KG1 (cell line): ENCODE measurements around the gene DNAAF1.
"Not testable (repeated sequence)": the region's sequence is repeated elsewhere in the genome, so short reads cannot be mapped to it uniquely, and the experiment has no call there.

Experiments used
- DNase-seq: peaks from one replicate; lab custom pipeline; 2025; lab: John Stamatoyannopoulos, UW

Gene DNAAF1

GRCh38 chr16:84144859-84145639 lies at the start of gene DNAAF1, which contains the start of gene HSDL1:
DNAAF1 (plus strand) TSS chr16:84145308; CDS start chr16:84145441, 133 bp downstream.
HSDL1 (minus strand) TSS chr16:84145177; CDS start chr16:84131321, 13,856 bp downstream.
- DNase-seq: peak; percentile 65

- no peak for DNase-seq
These were observed 49.6 kb upstream of the DNAAF1 start for GRCh38 chr16:84095466-84095865.

GRCh38 chr16:84096447-84097005 lies 48.6 kb upstream of the DNAAF1 start:
- DNase-seq: no peak

- DNase-seq: no peak
These were observed 46.2 kb upstream of the DNAAF1 start for GRCh38 chr16:84098939-84099338.

DNA sequence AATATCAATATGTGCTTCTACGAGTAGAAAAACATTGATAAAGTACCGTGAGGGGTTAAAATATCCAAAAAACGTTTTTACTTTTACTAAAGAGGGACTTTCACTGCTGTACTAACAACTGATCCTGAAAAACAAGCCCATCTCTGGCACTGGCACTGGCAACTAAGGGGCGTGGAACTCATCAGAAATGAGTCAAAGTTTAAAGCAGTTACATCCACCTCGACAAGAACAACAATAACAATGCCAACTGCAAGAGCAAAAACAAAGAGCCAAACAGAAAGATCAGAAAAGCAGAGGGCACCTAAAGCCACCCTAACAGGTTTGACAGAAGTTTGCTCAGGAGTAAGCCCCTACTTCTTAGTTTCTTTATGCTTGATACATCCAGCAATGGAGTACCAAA lies 41.4 kb upstream of the DNAAF1 start:
- no peak for DNase-seq

DNA sequence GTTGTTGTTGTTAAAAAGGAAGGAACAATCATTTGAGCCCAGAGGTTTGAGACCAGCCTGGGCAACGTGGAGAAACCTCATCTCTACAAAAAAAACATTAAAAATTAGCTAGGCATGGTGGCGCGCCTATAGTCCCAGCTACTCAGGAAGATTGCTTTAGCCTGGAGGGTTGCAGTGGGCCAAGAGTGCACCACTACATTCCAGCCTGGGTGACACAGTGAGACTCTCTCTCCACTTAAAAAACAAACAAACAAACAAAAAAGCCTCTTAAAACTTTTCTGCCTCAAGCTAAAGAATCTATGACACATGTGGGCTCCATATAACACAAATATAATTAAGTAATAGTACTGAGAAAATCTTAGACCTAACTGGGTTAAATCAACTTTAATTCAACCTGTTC lies 40.9 kb upstream of the DNAAF1 start:
- no peak for DNase-seq

DNA sequence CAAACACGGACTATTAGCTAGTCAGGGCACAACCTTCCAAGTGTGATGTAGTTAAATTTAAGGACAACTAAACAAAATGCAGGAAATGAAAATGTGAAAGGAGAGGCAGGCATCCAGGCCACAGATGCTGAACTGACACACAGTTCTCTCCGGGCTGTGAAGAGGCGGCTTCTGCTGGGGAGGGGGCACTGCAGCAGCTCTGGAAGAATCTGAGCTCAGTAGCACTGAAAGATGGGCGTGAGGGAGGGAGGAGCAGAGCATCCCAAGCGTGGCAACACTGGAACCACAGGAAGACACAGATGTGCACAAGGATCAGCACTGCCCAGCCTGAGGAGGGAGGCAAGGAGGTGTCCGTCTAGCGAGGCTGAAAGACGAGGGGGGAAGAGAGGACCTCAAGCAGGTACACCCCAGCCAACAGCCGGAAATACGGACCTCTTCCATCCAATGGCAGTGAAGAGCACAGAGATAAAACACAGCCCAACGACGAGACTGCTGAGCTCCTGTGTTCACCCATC lies 39.8 kb upstream of the DNAAF1 start:
- DNase-seq: no peak

DNA sequence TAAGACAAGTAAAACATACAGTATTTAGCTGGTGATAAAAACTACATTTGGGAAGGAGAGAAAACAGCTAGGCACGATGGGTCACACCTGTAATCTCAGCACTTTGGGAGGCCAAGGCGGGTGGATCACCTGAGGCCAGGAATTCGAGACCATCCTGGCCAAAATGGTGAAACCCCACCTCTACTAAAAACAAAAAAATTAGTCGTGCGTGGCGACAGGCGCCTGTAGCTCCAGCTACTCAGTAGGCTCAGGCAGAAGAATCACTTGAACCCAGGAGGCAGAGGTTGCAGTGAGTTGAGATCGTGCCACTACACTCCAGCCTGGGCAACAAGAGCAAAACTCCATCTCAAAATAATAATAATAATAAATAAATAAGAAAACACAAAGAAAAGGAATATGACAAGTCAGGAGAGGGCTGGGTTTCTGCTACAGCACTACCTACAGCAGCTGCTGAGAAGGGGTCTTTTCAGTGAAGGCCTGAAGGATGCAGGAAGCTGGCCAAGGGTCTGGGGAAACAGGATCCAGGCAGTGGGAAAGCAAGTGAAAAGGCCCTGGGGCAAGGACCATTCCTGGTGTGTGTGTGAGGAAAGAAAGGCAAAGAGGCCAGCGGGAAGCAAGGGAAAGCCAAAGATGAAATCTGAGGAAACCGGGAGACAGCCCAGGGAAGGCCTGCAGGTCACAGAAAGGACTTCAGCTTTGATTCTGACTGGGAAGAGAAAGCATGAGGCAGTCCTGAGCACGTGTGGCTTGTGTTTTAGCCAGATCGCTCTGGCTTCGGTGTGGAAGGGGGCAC lies 39.0 kb upstream of the DNAAF1 start:
- no peak for DNase-seq

- DNase-seq: no peak
These were observed 37.2 kb upstream of the DNAAF1 start for GRCh38 chr16:84107921-84108320.

DNA sequence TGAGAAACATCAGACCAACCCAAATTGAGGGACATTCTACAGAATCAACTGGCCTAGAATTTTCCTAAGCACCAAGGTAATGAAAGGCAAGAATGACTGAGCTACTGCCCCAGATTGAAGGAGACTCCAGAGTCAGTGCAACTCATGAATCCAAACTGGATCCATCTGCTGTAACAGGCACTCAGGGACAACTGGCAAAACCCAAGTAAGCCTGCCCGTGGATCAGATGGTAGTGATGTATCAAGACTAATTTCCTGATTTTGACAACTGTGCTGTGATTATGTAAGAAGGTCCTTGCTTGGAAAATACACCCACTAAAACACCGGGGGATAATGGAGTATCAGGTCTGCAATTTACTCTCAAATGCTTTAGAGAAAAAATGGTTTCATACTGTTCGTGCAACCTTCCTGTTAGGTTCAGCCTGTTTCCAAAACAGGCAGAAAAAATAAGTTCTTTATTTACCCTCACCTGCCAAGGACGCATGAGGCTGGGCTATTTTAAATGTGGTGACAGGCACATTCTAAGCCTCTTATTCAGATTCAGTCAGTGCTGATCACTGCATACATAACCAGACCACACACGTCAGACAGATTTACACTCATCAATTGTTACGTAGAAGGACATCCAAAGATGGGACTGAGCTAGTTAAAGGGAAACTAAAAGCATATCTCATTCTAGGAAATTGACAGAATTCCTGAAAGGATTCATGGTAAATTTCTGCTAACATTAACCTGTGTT lies 35.3 kb upstream of the DNAAF1 start:
- no peak for DNase-seq

DNA sequence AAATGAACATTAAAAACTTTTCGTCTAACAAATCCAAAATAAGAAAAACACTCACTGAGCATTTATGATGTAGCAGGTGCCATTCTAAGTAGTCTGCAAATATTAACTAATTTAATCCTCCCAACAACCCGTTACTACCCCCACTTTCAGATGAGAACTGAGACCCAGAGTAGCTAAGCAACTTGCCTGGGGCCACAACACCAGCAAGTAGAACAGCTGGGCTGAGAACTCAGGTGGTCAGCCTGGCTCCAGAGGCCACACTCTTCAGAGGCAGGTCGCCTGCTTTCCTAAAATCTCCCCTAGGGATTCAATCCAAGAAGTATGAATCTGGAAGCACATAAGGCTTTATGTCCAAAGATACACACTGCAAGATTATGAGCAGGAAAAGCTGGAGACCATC lies 34.6 kb upstream of the DNAAF1 start:
- DNase-seq: no peak

DNA sequence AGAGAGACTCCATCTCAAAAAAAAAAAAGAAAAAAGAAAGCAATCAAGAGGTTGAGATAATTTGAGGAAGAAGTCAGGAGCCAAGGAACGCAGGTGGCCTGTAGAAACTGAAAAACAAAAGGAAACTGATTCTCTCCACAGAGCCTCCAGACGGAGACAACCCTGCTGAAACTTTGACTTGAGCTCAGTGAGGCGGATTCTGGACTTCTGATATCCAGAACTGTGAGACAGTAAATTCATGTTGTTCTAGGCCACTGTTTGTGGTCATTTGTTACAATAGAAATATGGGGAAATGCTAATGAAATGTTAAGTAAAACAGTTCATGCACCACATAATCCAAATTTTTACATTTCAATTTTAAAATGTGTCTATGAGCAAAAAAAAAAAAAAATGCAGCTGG lies 33.6 kb upstream of the DNAAF1 start:
- no peak for DNase-seq

DNA sequence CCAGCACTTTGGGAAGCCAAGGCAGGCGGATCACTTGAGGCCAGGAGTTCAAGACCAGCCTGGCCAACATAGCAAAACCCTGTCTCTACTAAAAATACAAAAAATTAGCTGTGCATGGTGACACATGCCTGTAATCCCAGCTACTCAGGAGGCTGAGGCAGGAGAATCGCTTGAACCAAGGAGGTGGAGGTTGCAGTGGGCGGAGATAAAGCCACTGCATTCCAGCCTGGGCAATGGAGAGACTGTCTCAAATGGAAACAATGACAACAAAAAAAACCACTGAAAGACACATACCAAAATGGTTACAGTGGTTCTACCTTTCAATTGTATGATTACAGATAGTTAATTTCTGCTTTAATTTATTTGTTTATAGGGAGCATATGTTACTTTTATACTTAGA lies 33.2 kb upstream of the DNAAF1 start:
- DNase-seq: not testable (repeated sequence)

DNA sequence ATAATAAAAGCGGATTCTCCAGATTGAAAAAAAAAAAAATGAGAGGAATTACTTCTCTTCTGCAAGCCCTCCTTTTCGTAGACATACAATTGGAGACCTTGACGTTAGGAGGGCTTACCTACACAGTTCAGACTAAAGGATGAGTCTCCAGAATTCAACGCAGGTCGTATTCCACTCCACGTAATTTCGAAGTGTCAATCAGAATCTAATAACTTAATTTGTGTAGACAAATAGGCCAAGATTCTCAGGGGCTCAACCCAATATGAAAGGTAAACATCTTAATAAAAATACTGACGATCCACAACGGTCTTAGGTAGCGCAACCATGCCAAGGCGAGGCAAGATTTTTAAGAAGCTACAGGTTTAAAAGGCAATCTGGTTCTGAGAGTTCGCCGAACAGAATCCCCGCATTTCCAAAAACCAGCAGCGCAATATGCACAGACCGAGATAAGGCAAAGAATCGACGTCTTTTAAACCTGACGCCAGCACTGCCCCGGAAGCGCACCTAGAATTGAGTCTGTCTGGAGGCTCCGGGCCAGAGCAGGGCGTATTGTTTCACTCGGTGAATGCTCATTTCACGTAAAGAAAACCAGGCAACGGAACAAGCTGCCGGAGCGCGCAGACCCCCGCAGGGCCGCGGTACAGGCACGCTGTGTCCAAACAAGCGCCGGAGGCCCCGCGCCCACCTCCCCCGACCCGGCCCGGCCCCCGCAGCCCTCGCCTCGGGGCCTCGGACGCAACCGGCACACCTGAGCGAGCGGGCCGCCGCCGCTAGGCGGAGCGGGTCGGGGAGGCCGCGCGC lies 29.0 kb upstream of the DNAAF1 start:
- peak; percentile 11 for DNase-seq

DNA sequence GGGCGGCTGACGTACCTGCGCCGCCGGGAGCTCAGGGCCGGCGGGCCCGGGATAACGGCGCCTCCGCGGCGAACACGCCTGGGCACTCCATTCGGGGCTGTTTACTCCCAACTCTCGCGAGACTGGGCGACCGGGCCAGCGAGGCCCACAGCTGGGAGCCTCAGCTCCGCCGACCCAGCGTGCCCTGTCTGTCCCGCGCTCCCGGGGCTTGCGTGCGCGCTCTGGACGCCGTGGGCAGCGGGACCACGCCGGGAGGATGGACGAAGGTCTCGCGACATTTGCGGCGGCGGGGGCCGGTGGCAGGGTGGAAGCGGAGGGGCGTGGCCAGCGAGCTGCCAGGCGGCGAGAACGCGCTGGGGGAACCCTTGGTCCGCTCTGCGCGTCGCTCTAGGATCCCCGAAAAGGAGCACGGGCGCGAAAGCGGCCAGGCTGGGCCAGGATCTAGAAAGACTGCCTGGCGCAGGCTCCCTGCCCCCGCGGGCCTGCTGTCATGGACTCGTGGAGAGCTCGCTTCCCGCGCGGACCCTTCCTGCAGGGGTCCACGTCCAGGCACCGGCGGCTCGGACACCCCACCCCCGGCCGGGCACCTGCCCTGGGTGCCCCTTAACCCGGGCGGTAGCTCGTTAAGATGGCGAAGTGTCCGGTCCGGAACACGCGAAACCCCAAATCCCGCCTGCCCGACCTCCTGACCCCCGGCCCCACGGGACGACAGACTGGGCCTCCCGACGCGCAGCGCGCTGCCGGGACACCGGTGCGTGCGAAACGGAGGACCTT lies 28.2 kb upstream of the DNAAF1 start, which contains the start of gene MBTPS1:
Gene MBTPS1, minus strand, starts transcription at position 223 of the 774 bp plus-strand sequence. CDS start 15,159 bp downstream, outside the sequence.
- DNase-seq: peak; percentile 95

DNA sequence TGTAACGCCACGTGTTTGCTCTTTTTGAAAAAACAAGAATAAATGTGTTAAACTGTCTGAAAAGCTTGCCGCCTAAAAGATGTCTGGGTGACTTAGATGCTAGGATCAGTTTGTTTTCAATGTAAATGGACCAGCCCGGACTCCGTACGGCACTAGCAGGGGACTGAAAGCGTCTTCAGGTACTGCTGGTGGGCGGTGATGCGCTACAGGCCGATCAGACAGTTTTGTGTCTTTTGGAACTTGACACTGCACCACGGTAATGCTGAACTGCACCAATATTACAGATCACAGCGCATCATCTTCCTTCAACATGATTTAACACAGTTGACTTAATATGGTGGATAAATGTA lies 27.6 kb upstream of the DNAAF1 start:
- peak; percentile 58 for DNase-seq

- DNase-seq: not testable (repeated sequence)
These were observed 26.8 kb upstream of the DNAAF1 start for GRCh38 chr16:84118315-84118714.

DNA sequence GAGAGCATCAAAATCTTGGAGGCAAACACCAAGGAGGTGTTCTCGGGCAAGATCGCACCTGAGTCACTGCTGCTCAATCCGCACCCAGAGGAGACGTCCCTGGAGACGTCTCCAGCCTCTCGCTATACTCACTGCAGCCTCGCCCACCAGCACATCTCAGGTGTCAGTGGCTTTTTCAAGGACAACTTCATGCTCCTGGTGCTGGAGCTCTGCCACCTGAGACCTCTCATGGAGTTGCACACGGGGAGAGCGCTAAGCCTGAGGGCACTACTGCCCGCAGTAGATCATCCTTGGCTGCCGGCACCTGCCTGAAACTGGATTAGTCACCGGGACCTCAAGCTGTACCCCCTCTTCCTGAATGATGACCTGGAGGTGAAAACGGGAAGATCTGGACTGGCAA lies 25.7 kb upstream of the DNAAF1 start:
- DNase-seq: no peak

- no peak for DNase-seq
These were observed 25.1 kb upstream of the DNAAF1 start for GRCh38 chr16:84120023-84120422.

DNA sequence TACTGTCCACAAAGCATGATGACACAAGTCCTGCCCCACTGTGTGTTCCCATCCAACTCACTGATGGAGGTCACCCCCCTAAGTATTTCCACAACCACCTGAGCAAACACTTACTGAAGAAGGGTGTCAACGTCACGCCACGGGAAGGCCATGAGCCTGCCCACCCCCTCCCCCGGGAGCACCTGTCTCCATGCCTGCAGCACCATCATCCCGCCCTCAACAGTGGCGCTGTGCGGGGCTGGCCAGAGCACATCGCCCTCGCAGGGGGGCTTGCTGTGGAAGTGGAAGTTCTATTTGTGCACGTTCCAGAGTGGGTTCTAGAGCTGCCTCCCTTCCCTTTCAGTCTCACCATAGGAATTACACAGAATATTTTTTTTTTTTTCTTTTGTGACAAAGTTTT lies 24.1 kb upstream of the DNAAF1 start:
- no peak for DNase-seq
